Endothelial cell of umbilical vein (primary cell): ENCODE results near the gene GPR101. TPM values are rescaled to one million over a fixed set of nuclear protein-coding genes. Genes with fewer than 3 reads are reported as not detected.

Experiments used
- BruUV-seq: library from RNA; stranded (reverse); fragments of 400-500 nt; replicated peaks from 2 replicates; lab custom pipeline; 2021; lab: Mats Ljungman, UMichigan
- CTCF ChIA-PET: fragments of 300-600, 350-600 bp; sonication (Branson Sonifier 250); formaldehyde crosslinking; loops from one replicate; lab custom pipeline; 2021; ENCODE audit warnings: antibody characterized with exemption, inconsistent platforms; lab: Charles Lee
- POLR2A ChIA-PET: fragments of 300-600, 350-600 bp; sonication (Branson Sonifier 250); formaldehyde crosslinking; loops from one replicate; lab custom pipeline; 2021; ENCODE audit warnings: antibody characterized with exemption, inconsistent platforms; lab: Charles Lee
- DNase-seq: peaks from one replicate; pipeline ENCODE4 v3.0.0-alpha.2; 2011; ENCODE audit warnings: low read depth, low spot score
- FAIRE-seq: peaks from 2 replicates; lab custom pipeline; 2011; peaks lifted over from hg19 to GRCh38; lab: Jason Lieb, UNC
- H2AFZ ChIP-seq: 2 replicates; pipeline ENCODE4 v1.6.0; 2012; ENCODE audit warnings: low read depth, low read length, control low read depth, inconsistent platforms
- H3K27ac ChIP-seq: 2 replicates; pipeline ENCODE4 v1.5.1; 2011; ENCODE audit warnings: low read depth, mild to moderate bottlenecking, control low read depth, low read length, moderate library complexity; ENCODE audit not compliant: insufficient read depth
- H3K27me3 ChIP-seq, 2 experiments: 2 replicates each; pipeline versions ENCODE4 v1.6.0 to v1.6.1; 2011; ENCODE audit warnings: low read length in 2 of 2, mixed read lengths in 1 of 2; ENCODE audit not compliant: control insufficient read depth in 2 of 2, insufficient read depth in 2 of 2
- H3K36me3 ChIP-seq, 2 experiments: 2 replicates in 1 of 2; 3 replicates in 1 of 2; pipeline ENCODE4 v1.5.1; 2011; ENCODE audit warnings: low read length in 2 of 2, mild to moderate bottlenecking in 1 of 2, moderate library complexity in 1 of 2; ENCODE audit not compliant: control insufficient read depth in 2 of 2, insufficient read depth in 2 of 2; ENCODE audit errors: extremely low read depth in 1 of 2
- H3K4me1 ChIP-seq: 3 replicates; pipeline ENCODE4 v1.5.1; 2011; ENCODE audit warnings: mild to moderate bottlenecking, low read length; ENCODE audit not compliant: control insufficient read depth, insufficient read depth; ENCODE audit errors: extremely low read depth
- H3K4me2 ChIP-seq: 2 replicates; pipeline ENCODE4 v1.6.1; 2011; ENCODE audit warnings: low read length, control low read depth, mixed read lengths; ENCODE audit not compliant: insufficient read depth
- H3K4me3 ChIP-seq, 3 experiments: fragments of 200-600 bp in 1 of 3; sonication (generic), shearing (Covaris generic) in 1 of 3; replicated peaks in 1 of 3; 2 replicates each; pipeline ENCODE4 v1.5.1; 2011 to 2016; ENCODE audit warnings: control low read depth in 3 of 3, low read length in 3 of 3, mild to moderate bottlenecking in 2 of 3, inconsistent platforms in 1 of 3, low read depth in 1 of 3, moderate library complexity in 1 of 3; ENCODE audit not compliant: insufficient read depth in 1 of 3
- H3K79me2 ChIP-seq: 2 replicates; pipeline ENCODE4 v1.6.0; 2012; ENCODE audit warnings: low read length, inconsistent platforms; ENCODE audit not compliant: control insufficient read depth, insufficient read depth
- H3K9ac ChIP-seq: replicated peaks from 2 replicates; pipeline ENCODE3; 2011; ENCODE audit warnings: low read length, control low read depth; ENCODE audit not compliant: insufficient read depth; ENCODE audit errors: extremely low read depth
- H3K9me1 ChIP-seq: replicated peaks from 3 replicates; pipeline ENCODE4 v1.6.0; 2011; ENCODE audit warnings: mild to moderate bottlenecking, low read length; ENCODE audit not compliant: control insufficient read depth, insufficient read depth; ENCODE audit errors: extremely low read depth
- H3K9me3 ChIP-seq: replicated peaks from 2 replicates; pipeline ENCODE4 v1.5.1; 2012; ENCODE audit warnings: low read length, inconsistent platforms; ENCODE audit not compliant: control insufficient read depth, insufficient read depth
- H4K20me1 ChIP-seq: replicated peaks from 2 replicates; pipeline ENCODE3; 2011; ENCODE audit warnings: mild to moderate bottlenecking, low read length; ENCODE audit not compliant: control insufficient read depth, insufficient read depth; ENCODE audit errors: extremely low read depth
- EZH2 ChIP-seq: IDR thresholded peaks from 2 replicates; pipeline ENCODE4 v1.6.1; 2012; ENCODE audit warnings: borderline replicate concordance, low read depth, mild to moderate bottlenecking, moderate library complexity, low read length, inconsistent platforms; ENCODE audit not compliant: severe bottlenecking
- FOS ChIP-seq: IDR thresholded peaks from 2 replicates; pipeline ENCODE4 v1.6.1; 2011; ENCODE audit warnings: mild to moderate bottlenecking, low read length, moderate library complexity, borderline replicate concordance; ENCODE audit not compliant: insufficient read depth
- GATA2 ChIP-seq: IDR thresholded peaks from 2 replicates; pipeline ENCODE4 v1.7.0; 2011; ENCODE audit warnings: low read depth, mild to moderate bottlenecking, moderate library complexity, mixed read lengths, low read length; ENCODE audit not compliant: insufficient read length, insufficient read depth
- JUN ChIP-seq: IDR thresholded peaks from 2 replicates; pipeline ENCODE4 v1.6.1; 2011; ENCODE audit warnings: borderline replicate concordance, low read depth; ENCODE audit not compliant: insufficient read length, insufficient read depth
- MAX ChIP-seq: IDR thresholded peaks from 2 replicates; pipeline ENCODE4 v1.6.1; 2011; ENCODE audit not compliant: insufficient read depth, insufficient read length
- MYC ChIP-seq: IDR thresholded peaks from one replicate; pipeline ENCODE4 v1.6.1; 2011; ENCODE audit warnings: mild to moderate bottlenecking, low read depth, low read length
- POLR2A ChIP-seq: IDR thresholded peaks from 2 replicates; pipeline ENCODE4 v1.6.1; 2012; ENCODE audit warnings: low read depth, mild to moderate bottlenecking, control low read depth, low read length
- POLR2AphosphoS5 ChIP-seq: IDR thresholded peaks from 2 replicates; pipeline ENCODE4 v1.6.1; 2012; ENCODE audit warnings: low read depth, mild to moderate bottlenecking, control low read depth, low read length, moderate library complexity; ENCODE audit not compliant: insufficient read depth
- dilution Hi-C: fragments of 300-500 bp; cut with MboI; formaldehyde crosslinking; loops from one replicate; pipeline ENCODE4 v1.15.0; 2019; ENCODE audit warnings: low sequenced_read_pairs; ENCODE audit not compliant: extremely low pct_ligation_motif_present
- intact Hi-C: fragments of 100-400 bp; cut with micrococcal nuclease; formaldehyde crosslinking; loops from one replicate; pipeline ENCODE4 v1.10.0; 2022
- polyA plus RNA-seq, 4 experiments: library from polyadenylated mRNA; depleted of rRNA in 3 of 4; stranded (reverse) in 3 of 4; unstranded in 1 of 4; fragments of >200 nt; gene quantifications; 2 replicates each; pipeline versions ENCODE4 v1.2.1 to v1.2.3, GENCODE V29; 2011 to 2012; ENCODE audit warnings: missing spikeins in 1 of 4
- total RNA-seq: library from RNA; stranded (reverse); gene quantifications from 2 replicates; pipeline ENCODE4 v1.2.3, GENCODE V29; 2021
- TF ChIP-seq, protein P1 (sequence below), 2 donors: IDR thresholded peaks; 1 replicate in 1 of 2; 2 replicates in 1 of 2; pipeline ENCODE4 v1.5.1; 2011; ENCODE audit warnings: low read length in 2 of 2, mild to moderate bottlenecking in 2 of 2, moderate library complexity in 2 of 2, control low read depth in 1 of 2, inconsistent platforms in 1 of 2, low read depth in 1 of 2; ENCODE audit not compliant: insufficient read depth in 1 of 2; ENCODE audit errors: extremely low read depth in 1 of 2

GPR101 gene
- total and polyA plus RNA-seq, 2 donors (not counting 3 experiments of a cell fraction or from before 2014, with no cell fraction given): not detected

- Histone ChIP-seq H3K9me3 (no peaks in the 10 kb centered on the region), H3K27ac (no peak overlapping the region), H3K4me2 (peak overlapping the region; percentile 26), H3K79me2 (no peaks in the 10 kb centered on the region), H3K27me3 (peaks cover 31 to 42% of the 10 kb centered on the region in 2 experiments), H3K4me3 (peak overlapping the region in 2 of 3 experiments; percentile 14 to 26), H3K9me1 (no peaks in the 10 kb centered on the region), H3K9ac (no peak overlapping the region), H2AFZ (peak overlapping the region; percentile 3), H3K36me3 (no peaks in the 10 kb centered on the region), H4K20me1 (no peaks in the 10 kb centered on the region), H3K4me1 (peaks cover 5% of the 10 kb centered on the region)
- intact Hi-C loops (no loop called here), dilution Hi-C loops (no loop called here)
- TF ChIP-seq JUN: no peak
- no peak for TF ChIP-seq FOS
- no peak for TF ChIP-seq POLR2AphosphoS5
- no peak for TF ChIP-seq MYC
- TF ChIP-seq, protein P1, sequence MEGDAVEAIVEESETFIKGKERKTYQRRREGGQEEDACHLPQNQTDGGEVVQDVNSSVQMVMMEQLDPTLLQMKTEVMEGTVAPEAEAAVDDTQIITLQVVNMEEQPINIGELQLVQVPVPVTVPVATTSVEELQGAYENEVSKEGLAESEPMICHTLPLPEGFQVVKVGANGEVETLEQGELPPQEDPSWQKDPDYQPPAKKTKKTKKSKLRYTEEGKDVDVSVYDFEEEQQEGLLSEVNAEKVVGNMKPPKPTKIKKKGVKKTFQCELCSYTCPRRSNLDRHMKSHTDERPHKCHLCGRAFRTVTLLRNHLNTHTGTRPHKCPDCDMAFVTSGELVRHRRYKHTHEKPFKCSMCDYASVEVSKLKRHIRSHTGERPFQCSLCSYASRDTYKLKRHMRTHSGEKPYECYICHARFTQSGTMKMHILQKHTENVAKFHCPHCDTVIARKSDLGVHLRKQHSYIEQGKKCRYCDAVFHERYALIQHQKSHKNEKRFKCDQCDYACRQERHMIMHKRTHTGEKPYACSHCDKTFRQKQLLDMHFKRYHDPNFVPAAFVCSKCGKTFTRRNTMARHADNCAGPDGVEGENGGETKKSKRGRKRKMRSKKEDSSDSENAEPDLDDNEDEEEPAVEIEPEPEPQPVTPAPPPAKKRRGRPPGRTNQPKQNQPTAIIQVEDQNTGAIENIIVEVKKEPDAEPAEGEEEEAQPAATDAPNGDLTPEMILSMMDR (IDR thresholded peaks at IDR 0.05; ENCODE audit: extremely low read depth in 1 of 2, insufficient read depth in 1 of 2, low read depth in 1 of 2, low read length in 2 of 2): no peak
- TF ChIP-seq EZH2: no peak
- TF ChIP-seq MAX: no peak
- no peak for TF ChIP-seq GATA2
- TF ChIP-seq POLR2A: no peak
- DNase-seq: no peak
- CTCF ChIA-PET: no interaction called here
- POLR2A ChIA-PET: no interaction called here
- no TSS peak for BruUV-seq
- no peak for FAIRE-seq
Measured at GRCh38 chrX:137032341-137032694, 1.5 kb downstream of the GPR101 start.
